ENCODE measurements around the gene GPR161. TPM values are rescaled to one million over a fixed set of nuclear protein-coding genes. Genes with fewer than 3 reads are reported as not detected.
"Not testable (repeated sequence)": the region's sequence is repeated elsewhere in the genome, so short reads cannot be mapped to it uniquely, and the experiment has no call there.

GPR161 gene
- total RNA-seq (14.9 and 18.7 TPM in 2 replicates), polyA plus RNA-seq (10.2 and 12.5 TPM in 2 replicates), polyA minus RNA-seq (ENCODE audit: low replicate concordance) (150 and 154 TPM in 2 replicates)
- 11.5 and 11.8 TPM in 2 replicates for polyA plus RNA-seq (2012)

GRCh38 chr1:168136709-168137514 lies at the start of gene GPR161:
GPR161 (minus strand) TSS chr1:168136930; CDS start chr1:168104850, 32,080 bp downstream.
- no peaks in the 10 kb centered on the region for H3K27me3 ChIP-seq (ENCODE audit: control insufficient read depth, insufficient read depth, low read length)
- TF ChIP-seq EZH2 (IDR thresholded peaks at IDR 0.05; ENCODE audit: low read length, missing control alignments) (no peak), CTCF (conservative IDR thresholded peaks at IDR 0.05 in 1 of 2, IDR thresholded peaks at IDR 0.05 in 1 of 2; ENCODE audit: low read depth in 1 of 2, low read length in 2 of 2) (no peak)
- peak; percentile 38 to 65 for DNase-seq (ENCODE audit: low read depth in 2 of 2)
- peak within 1 kb of the TSS; percentile 99 for H2AFZ ChIP-seq (ENCODE audit: low read length)
- peak within 1 kb of the TSS; percentile 78 to 87 (median 84) for H3K4me3 ChIP-seq (replicated peaks in 1 of 4; ENCODE audit: control extremely low read depth in 1 of 4, insufficient read depth in 1 of 4, low read depth in 3 of 4, low read length in 4 of 4)
- H3K9ac ChIP-seq (ENCODE audit: insufficient read depth, low read length), result peak within 1 kb of the TSS; percentile 75
- peaks cover 9% of the 10 kb centered on the region for H3K4me1 ChIP-seq (ENCODE audit: control insufficient read depth, extremely low read depth, insufficient read depth, low read length)
- H3K27ac ChIP-seq (ENCODE audit: insufficient read depth, low read length), result peak within 1 kb of the TSS; percentile 59
- H3K79me2 ChIP-seq (ENCODE audit: control insufficient read depth, insufficient read depth, low read length), result no peaks in the 10 kb centered on the region
- no peaks in the 10 kb centered on the region for H3K36me3 ChIP-seq (ENCODE audit: control insufficient read depth, insufficient read depth, low read length)
- no peaks in the 10 kb centered on the region for H3K9me3 ChIP-seq (ENCODE audit: control insufficient read depth, insufficient read depth, low read depth, low read length)
- no peaks in the 10 kb centered on the region for H4K20me1 ChIP-seq (ENCODE audit: control insufficient read depth, extremely low read depth, insufficient read depth, low read length)
- H3K4me2 ChIP-seq (ENCODE audit: extremely low read depth, insufficient read depth, low read length), result peak within 1 kb of the TSS; percentile 98

DNA sequence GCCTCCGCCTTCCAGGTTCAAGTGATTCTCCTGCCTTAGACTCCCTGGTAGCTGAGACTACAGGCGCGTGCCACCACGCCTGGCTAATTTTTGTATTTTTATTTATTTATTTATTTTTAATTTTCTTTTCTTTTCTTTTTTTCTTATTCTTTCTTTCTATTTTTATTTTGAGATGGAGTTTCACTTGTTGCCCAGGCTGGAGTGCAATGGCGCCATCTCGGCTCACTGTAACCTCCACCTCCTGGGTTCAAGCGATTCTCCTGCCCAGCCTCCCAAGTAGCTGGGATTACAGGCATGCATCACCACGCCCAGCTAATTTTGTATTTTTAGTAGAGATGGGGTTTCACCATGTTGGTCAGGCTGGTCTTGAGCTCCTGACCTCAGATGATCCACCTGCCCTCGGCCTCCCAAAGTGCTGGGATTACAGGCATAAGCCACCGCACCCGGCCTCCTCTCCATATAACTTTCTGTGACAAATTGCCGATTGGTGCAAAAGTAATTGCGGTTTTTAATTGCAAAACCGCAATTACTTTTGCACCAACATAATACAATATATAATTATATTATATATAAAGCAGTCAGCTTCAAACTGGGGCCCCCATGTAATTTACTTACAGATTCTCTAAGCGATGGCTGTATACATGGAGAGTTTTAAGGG lies 44.5 kb upstream of the GPR161 start:
- H3K27ac ChIP-seq (ENCODE audit: insufficient read depth, low read length); H3K4me3 ChIP-seq (replicated peaks in 1 of 4; ENCODE audit: control extremely low read depth in 1 of 4, insufficient read depth in 1 of 4, low read depth in 3 of 4, low read length in 4 of 4); H4K20me1 ChIP-seq (ENCODE audit: control insufficient read depth, extremely low read depth, insufficient read depth, low read length); H3K36me3 ChIP-seq (ENCODE audit: control insufficient read depth, insufficient read depth, low read length); H3K4me1 ChIP-seq (ENCODE audit: control insufficient read depth, extremely low read depth, insufficient read depth, low read length); H2AFZ ChIP-seq (ENCODE audit: low read length); H3K9me3 ChIP-seq (ENCODE audit: control insufficient read depth, insufficient read depth, low read depth, low read length); H3K9ac ChIP-seq (ENCODE audit: insufficient read depth, low read length); H3K4me2 ChIP-seq (ENCODE audit: extremely low read depth, insufficient read depth, low read length); DNase-seq (ENCODE audit: low read depth in 2 of 2); H3K27me3 ChIP-seq (ENCODE audit: control insufficient read depth, insufficient read depth, low read length): not testable (repeated sequence)
- H3K79me2 ChIP-seq (ENCODE audit: control insufficient read depth, insufficient read depth, low read length), result peaks cover 37% of the 10 kb centered on the region

GRCh38 chr1:168180148-168180524 lies 43.4 kb upstream of the GPR161 start:
- Histone ChIP-seq H3K4me1 (ENCODE audit: control insufficient read depth, extremely low read depth, insufficient read depth, low read length) (peaks cover 2% of the 10 kb centered on the region), H4K20me1 (ENCODE audit: control insufficient read depth, extremely low read depth, insufficient read depth, low read length) (no peaks in the 10 kb centered on the region), H3K9ac (ENCODE audit: insufficient read depth, low read length) (peak overlapping the region; percentile 42), H3K79me2 (ENCODE audit: control insufficient read depth, insufficient read depth, low read length) (peaks cover 37% of the 10 kb centered on the region), H2AFZ (ENCODE audit: low read length) (peak overlapping the region; percentile 55), H3K9me3 (ENCODE audit: control insufficient read depth, insufficient read depth, low read depth, low read length) (no peaks in the 10 kb centered on the region), H3K27ac (ENCODE audit: insufficient read depth, low read length) (peak overlapping the region; percentile 81), H3K4me2 (ENCODE audit: extremely low read depth, insufficient read depth, low read length) (peak overlapping the region; percentile 91), H3K36me3 (ENCODE audit: control insufficient read depth, insufficient read depth, low read length) (no peaks in the 10 kb centered on the region), H3K4me3 (replicated peaks in 1 of 4; ENCODE audit: control extremely low read depth in 1 of 4, insufficient read depth in 1 of 4, low read depth in 3 of 4, low read length in 4 of 4) (peak overlapping the region; percentile 61 to 98 (median 80)), H3K27me3 (ENCODE audit: control insufficient read depth, insufficient read depth, low read length) (no peaks in the 10 kb centered on the region)
- DNase-seq (ENCODE audit: low read depth in 2 of 2), result no peak
- TF ChIP-seq EZH2 (IDR thresholded peaks at IDR 0.05; ENCODE audit: low read length, missing control alignments), result no peak
- TF ChIP-seq CTCF (conservative IDR thresholded peaks at IDR 0.05 in 1 of 2, IDR thresholded peaks at IDR 0.05 in 1 of 2; ENCODE audit: low read depth in 1 of 2, low read length in 2 of 2), result no peak
